ENCODE measurements around the gene CDH4. TPM values are rescaled to one million over a fixed set of nuclear protein-coding genes. Genes with fewer than 3 reads are reported as not detected.
A peak's percentile ranks its signal among the peaks of the same experiment; 100 is the strongest.

Gene CDH4
- total RNA-seq, 1 donor from 2014 or later, result 3.2 TPM

DNA sequence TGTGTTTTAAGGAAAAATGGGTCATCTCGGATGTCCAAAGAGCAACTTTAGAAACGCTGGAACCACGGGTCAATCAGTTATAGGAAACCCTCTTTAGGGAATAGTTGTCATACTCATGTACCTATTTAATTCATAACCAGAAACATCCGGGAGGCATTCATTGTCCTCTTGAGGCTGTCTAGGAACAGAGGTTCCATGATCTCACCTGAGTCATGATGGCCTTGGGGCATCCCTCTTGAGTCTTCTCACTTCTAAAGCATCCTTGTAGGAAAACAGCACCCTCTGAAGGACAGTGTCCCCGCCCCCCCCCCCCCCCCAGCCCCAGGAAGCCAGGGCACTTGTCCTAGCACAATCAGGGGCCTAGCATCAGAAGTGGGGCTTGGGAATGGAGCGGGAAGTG, 46.3 kb upstream of the CDH4 start:
- Histone ChIP-seq H2AFZ (ENCODE audit: low read depth, low read length) (no peak overlapping the region), H3K79me2 (ENCODE audit: insufficient read depth, low read length) (no peaks in the 10 kb centered on the region), H3K4me3 (ENCODE audit: insufficient read depth, low read depth, low read length) (no peak overlapping the region), H3K36me3 (ENCODE audit: insufficient read depth, low read length) (no peaks in the 10 kb centered on the region), H4K20me1 (ENCODE audit: insufficient read depth, low read length) (no peaks in the 10 kb centered on the region), H3K9ac (ENCODE audit: low read length) (no peak overlapping the region), H3K4me2 (ENCODE audit: low read length) (no peak overlapping the region), H3K27me3 (ENCODE audit: insufficient read depth, low read length) (peaks cover 22% of the 10 kb centered on the region), H3K9me3 (ENCODE audit: insufficient read depth, low read depth, low read length) (peaks cover 3% of the 10 kb centered on the region), H3K27ac (ENCODE audit: low read depth, low read length) (no peak overlapping the region), H3K4me1 (ENCODE audit: insufficient read depth, low read length) (no peaks in the 10 kb centered on the region)
- DNase-seq (ENCODE audit: low read depth) (no peak), FAIRE-seq (no peak)
- no peak overlapping the region for H3K4me3 Mint-ChIP-seq (ENCODE audit: unreplicated experiment)
- no peaks in the 10 kb centered on the region for H3K4me1 Mint-ChIP-seq (ENCODE audit: low read depth, unreplicated experiment)
- H3K36me3 Mint-ChIP-seq (ENCODE audit: low read depth, unreplicated experiment), result peaks cover 1% of the 10 kb centered on the region
- H3K27ac Mint-ChIP-seq (ENCODE audit: unreplicated experiment), result no peak overlapping the region
- peaks cover 50% of the 10 kb centered on the region for H3K27me3 Mint-ChIP-seq (ENCODE audit: low read depth, unreplicated experiment)
- no peaks in the 10 kb centered on the region for H3K9me3 Mint-ChIP-seq (ENCODE audit: unreplicated experiment)
- no peak for TF ChIP-seq EZH2 (IDR thresholded peaks at IDR 0.05; ENCODE audit: insufficient read depth, low read length)
- TF ChIP-seq, protein P1, sequence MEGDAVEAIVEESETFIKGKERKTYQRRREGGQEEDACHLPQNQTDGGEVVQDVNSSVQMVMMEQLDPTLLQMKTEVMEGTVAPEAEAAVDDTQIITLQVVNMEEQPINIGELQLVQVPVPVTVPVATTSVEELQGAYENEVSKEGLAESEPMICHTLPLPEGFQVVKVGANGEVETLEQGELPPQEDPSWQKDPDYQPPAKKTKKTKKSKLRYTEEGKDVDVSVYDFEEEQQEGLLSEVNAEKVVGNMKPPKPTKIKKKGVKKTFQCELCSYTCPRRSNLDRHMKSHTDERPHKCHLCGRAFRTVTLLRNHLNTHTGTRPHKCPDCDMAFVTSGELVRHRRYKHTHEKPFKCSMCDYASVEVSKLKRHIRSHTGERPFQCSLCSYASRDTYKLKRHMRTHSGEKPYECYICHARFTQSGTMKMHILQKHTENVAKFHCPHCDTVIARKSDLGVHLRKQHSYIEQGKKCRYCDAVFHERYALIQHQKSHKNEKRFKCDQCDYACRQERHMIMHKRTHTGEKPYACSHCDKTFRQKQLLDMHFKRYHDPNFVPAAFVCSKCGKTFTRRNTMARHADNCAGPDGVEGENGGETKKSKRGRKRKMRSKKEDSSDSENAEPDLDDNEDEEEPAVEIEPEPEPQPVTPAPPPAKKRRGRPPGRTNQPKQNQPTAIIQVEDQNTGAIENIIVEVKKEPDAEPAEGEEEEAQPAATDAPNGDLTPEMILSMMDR (IDR thresholded peaks at IDR 0.05; ENCODE audit: insufficient read depth, low read depth, low read length), result no peak

DNA sequence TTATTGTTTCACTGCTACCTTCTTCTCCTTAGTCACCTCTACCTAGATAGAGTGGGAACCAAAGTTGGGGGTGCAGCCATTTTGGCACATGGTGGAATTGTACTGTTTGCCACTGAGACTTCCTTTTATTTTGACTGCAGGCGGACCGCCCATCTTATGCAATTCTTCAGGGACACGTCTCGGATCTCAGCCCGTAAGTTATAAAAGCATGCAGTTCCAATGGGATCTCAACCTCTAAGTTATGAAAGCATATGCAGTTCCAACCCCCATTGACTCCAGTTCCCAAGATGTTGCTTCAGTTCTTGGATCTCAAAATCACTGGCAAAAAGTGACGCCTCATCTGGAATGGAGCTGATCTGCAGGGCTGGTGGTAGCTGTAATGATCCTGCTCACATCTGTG, 41.2 kb upstream of the CDH4 start:
- peaks cover 1% of the 10 kb centered on the region for H3K36me3 Mint-ChIP-seq (ENCODE audit: low read depth, unreplicated experiment)
- Histone ChIP-seq H3K27ac (ENCODE audit: low read depth, low read length) (no peak overlapping the region), H3K9ac (ENCODE audit: low read length) (no peak overlapping the region), H4K20me1 (ENCODE audit: insufficient read depth, low read length) (no peaks in the 10 kb centered on the region), H3K9me3 (ENCODE audit: insufficient read depth, low read depth, low read length) (no peaks in the 10 kb centered on the region), H3K4me2 (ENCODE audit: low read length) (no peak overlapping the region), H2AFZ (ENCODE audit: low read depth, low read length) (no peak overlapping the region), H3K27me3 (ENCODE audit: insufficient read depth, low read length) (peaks cover 24% of the 10 kb centered on the region), H3K4me1 (ENCODE audit: insufficient read depth, low read length) (no peaks in the 10 kb centered on the region), H3K4me3 (ENCODE audit: insufficient read depth, low read depth, low read length) (no peak overlapping the region), H3K36me3 (ENCODE audit: insufficient read depth, low read length) (no peaks in the 10 kb centered on the region), H3K79me2 (ENCODE audit: insufficient read depth, low read length) (no peaks in the 10 kb centered on the region)
- no peak overlapping the region for H3K27ac Mint-ChIP-seq (ENCODE audit: unreplicated experiment)
- peaks cover 40% of the 10 kb centered on the region for H3K27me3 Mint-ChIP-seq (ENCODE audit: low read depth, unreplicated experiment)
- DNase-seq (ENCODE audit: low read depth) (no peak), FAIRE-seq (no peak)
- no peaks in the 10 kb centered on the region for H3K4me1 Mint-ChIP-seq (ENCODE audit: low read depth, unreplicated experiment)
- no peaks in the 10 kb centered on the region for H3K9me3 Mint-ChIP-seq (ENCODE audit: unreplicated experiment)
- TF ChIP-seq, protein P1 (IDR thresholded peaks at IDR 0.05; ENCODE audit: insufficient read depth, low read depth, low read length), result no peak
- TF ChIP-seq EZH2 (IDR thresholded peaks at IDR 0.05; ENCODE audit: insufficient read depth, low read length), result no peak
- no peak overlapping the region for H3K4me3 Mint-ChIP-seq (ENCODE audit: unreplicated experiment)

DNA sequence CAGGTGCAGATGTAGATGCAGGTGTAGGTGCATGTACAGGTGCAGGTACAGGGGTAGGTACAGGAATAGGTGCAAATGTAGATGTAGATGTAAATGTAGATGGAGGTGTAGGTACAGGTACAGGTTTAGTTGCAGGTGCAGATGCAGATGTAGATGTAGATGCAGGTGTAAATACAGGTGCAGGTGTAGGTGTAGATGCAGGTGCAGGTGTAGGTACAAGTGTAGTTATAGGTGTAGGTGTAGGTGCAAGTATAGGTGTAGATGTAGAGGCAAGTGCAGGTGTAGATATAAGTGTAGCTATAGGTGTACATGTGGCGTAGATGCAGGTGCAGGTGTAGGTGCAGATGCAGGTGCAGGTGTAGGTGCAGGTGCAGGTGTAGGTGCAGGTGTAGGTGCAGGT, 34.2 kb upstream of the CDH4 start:
- no peaks in the 10 kb centered on the region for H3K9me3 Mint-ChIP-seq (ENCODE audit: unreplicated experiment)
- Histone ChIP-seq H3K9me3 (ENCODE audit: insufficient read depth, low read depth, low read length) (no peaks in the 10 kb centered on the region), H3K27me3 (ENCODE audit: insufficient read depth, low read length) (peaks cover 27% of the 10 kb centered on the region), H2AFZ (ENCODE audit: low read depth, low read length) (no peak overlapping the region), H3K79me2 (ENCODE audit: insufficient read depth, low read length) (no peaks in the 10 kb centered on the region), H3K9ac (ENCODE audit: low read length) (no peak overlapping the region), H3K36me3 (ENCODE audit: insufficient read depth, low read length) (no peaks in the 10 kb centered on the region), H3K27ac (ENCODE audit: low read depth, low read length) (no peak overlapping the region), H3K4me2 (ENCODE audit: low read length) (no peak overlapping the region), H4K20me1 (ENCODE audit: insufficient read depth, low read length) (no peaks in the 10 kb centered on the region), H3K4me3 (ENCODE audit: insufficient read depth, low read depth, low read length) (no peak overlapping the region), H3K4me1 (ENCODE audit: insufficient read depth, low read length) (peaks cover 9% of the 10 kb centered on the region)
- peaks cover 3% of the 10 kb centered on the region for H3K4me1 Mint-ChIP-seq (ENCODE audit: low read depth, unreplicated experiment)
- no peak overlapping the region for H3K27ac Mint-ChIP-seq (ENCODE audit: unreplicated experiment)
- no peak overlapping the region for H3K4me3 Mint-ChIP-seq (ENCODE audit: unreplicated experiment)
- FAIRE-seq, result peak; percentile 29
- no peak for TF ChIP-seq EZH2 (IDR thresholded peaks at IDR 0.05; ENCODE audit: insufficient read depth, low read length)
- TF ChIP-seq, protein P1 (IDR thresholded peaks at IDR 0.05; ENCODE audit: insufficient read depth, low read depth, low read length), result no peak
- H3K36me3 Mint-ChIP-seq (ENCODE audit: low read depth, unreplicated experiment), result no peaks in the 10 kb centered on the region
- peaks cover 52% of the 10 kb centered on the region for H3K27me3 Mint-ChIP-seq (ENCODE audit: low read depth, unreplicated experiment)
- DNase-seq (ENCODE audit: low read depth), result no peak

Data from astrocyte (in vitro differentiated cells and primary cell).